EL (cell line): ENCODE data around the gene ZNF324B.
A peak's percentile ranks its signal among the peaks of the same experiment; 100 is the strongest.
"Not testable (repeated sequence)": the region's sequence is repeated elsewhere in the genome, so short reads cannot be mapped to it uniquely, and the experiment has no call there.

Experiments
- DNase-seq: peaks from one replicate; pipeline ENCODE4 v3.0.0-alpha.2; 2016

The ZNF324B gene

DNA sequence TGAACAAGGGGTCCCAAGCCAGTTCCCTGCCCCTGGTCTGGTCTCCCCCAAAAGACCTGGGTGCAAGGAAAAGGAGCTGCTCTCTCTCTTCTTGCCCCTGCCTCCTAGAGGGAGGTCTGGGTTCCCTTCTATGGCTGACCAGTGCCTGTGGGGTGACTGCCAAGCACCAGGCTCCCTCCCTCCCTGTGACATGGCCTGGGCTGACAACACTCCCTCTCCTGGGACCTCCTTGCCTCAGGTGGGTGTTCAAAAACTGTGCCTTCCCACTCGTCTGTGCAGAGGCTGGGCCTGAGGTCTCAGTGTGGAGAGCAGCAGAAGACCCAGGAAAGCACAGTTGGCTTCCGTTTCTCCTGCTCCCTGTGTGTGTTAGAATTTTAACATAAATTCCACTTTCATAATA lies 29.4 kb downstream of the ZNF324B start:
- DNase-seq: no peak

DNA sequence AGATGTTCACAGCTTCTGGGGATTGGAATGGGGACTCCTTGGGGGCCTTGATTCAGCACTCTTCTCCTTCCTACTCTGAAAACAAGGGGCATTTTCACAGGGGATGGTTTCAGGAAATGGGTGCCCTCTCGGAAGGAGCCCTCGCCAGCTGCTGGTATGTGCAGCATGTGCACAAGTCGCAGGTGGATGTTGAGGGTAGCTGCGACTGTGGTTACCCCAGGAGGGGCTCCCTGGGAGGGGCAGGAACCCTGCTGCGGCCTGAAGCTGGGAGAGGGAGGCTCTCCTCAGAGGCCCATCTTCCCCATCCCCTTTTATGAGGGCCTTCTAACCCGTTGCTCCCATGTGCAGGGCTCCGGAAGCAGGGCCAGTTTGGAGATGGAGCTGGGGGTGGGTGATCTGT lies 30.9 kb downstream of the ZNF324B start:
- DNase-seq: no peak

DNA sequence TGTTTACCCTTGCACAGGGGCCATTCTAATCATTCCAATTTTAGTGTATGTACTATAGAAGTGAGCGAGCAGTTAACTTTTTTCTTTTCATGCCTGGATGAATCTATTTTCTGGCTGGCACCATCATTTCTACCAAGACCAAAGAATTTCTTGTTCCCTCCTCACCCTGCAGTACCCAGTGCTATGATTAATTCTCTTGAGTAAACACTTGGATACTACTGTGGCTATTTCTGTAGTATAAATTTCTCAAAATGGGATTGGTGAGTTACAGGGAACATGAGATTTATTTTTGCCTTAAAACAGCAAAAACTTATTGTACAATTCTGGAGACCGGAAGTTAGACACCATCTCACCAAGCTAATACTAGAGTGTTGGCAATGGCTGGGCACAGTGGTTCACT lies 32.4 kb downstream of the ZNF324B start:
- DNase-seq: no peak

DNA sequence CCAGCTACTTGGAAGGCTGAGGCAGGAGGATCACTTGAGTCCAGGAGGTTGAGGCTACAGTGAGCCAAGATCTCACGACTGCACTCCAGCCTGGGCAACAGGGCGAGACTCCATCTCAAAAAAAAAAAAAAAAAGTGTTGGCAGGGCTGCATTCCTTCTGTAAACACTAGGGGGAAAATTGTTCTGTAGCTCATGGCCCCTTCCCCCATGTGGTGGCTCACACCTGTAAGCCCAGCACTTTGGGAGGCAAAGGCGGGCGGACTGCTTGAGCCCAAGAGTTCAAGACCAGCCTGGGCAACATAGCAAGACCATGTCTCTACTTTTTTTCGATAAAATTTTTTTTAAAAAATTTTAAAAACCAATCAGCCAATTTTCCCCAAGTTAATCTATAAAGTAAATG lies 32.9 kb downstream of the ZNF324B start:
- not testable (repeated sequence) for DNase-seq

DNA sequence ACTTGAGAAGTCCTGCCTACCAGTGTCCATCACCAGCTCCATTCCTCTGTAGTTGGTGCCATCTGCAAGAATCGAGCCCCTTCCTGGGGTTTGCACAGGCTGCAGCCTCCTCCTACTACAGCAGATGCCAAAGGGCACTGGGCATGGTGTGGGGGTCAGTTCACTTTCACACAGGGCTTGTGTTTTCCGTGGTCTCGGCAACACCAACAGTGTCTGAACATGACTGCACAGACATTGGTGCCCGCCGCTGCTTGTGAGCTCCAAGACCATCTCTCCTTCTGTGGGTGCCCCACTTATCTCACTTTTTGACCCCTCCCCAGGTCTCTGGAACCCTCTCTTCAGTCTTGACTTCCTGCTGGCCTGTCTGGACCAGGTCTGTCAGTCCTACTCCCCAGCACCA lies 40.0 kb downstream of the ZNF324B start:
- DNase-seq: no peak

DNA sequence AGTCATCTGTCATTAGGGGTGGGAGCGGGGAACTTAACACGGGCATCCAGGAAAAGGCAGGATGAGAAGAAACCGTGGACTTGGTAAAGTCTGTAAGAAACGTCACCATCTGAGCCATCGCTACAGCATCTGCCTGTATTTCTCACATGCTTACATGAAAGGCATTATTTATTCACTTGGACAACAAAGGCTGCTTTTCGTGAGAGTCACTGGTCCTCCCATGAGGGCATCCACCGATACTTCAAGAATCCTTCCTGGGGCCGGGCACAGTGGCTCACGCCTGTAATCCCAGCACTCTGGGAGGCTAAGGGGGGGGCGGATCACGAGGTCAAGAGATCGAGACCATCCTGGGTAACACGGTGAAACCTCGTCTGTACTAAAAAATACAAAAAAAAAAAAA lies 40.8 kb downstream of the ZNF324B start:
- no peak for DNase-seq

DNA sequence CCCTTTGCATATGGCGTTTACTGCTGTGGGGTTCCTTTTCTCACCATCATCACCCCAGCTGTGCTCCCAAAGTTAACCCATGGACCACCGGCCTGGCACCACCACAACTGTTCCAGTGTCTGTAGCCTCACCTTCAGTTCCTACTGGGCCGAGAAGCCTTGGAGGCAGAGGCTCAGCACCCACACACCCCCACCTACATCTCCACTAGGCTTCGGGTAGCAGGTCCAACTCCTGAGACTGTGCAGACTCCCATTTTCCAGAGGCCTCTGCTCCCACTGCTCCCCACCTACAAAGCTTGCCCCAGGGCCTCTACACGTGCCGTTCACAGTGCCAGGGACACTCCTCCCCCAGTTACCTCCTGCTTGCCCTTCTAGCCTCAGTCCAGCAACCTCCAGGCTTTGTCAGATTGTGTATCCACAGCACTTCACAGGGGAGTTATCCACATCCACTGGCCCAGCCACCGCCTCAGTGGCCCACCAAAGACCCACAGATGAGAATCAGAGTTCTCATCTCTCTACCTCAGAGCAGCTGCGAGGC lies 46.3 kb downstream of the ZNF324B start:
- no peak for DNase-seq

DNA sequence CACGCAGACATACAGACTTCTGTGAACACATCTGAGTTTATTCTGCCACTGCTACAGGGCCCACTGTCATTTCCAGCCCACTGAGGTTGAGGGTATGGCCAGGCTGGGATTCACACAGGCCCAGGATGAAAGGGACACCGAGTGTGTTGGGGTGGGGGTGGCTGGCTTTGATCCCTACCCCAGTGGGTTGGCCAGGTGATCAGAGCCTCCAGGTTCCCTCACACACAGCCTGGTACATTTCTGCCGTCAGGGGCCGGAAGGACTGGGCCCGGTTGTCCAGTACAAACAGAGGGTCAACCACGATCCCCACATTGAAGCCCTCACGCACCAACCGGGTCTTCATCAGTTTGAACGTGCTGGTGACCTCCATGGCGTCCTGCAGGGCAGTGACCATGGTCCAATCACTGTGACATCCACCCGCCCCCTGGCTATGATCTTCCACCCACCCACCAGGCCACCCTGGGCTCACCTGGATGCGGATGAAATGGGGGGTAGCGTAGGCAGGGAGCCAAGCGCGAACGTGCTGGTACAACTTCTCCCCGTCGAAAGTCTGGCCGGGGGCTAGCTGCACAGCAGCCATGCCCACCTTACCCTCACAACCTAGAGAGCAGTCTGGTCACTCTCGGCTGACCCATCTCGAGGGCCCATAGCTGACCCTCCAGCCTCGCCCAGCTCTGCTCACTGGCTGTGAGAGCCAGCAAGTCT lies 47.0 kb downstream of the ZNF324B start:
- no peak for DNase-seq

DNA sequence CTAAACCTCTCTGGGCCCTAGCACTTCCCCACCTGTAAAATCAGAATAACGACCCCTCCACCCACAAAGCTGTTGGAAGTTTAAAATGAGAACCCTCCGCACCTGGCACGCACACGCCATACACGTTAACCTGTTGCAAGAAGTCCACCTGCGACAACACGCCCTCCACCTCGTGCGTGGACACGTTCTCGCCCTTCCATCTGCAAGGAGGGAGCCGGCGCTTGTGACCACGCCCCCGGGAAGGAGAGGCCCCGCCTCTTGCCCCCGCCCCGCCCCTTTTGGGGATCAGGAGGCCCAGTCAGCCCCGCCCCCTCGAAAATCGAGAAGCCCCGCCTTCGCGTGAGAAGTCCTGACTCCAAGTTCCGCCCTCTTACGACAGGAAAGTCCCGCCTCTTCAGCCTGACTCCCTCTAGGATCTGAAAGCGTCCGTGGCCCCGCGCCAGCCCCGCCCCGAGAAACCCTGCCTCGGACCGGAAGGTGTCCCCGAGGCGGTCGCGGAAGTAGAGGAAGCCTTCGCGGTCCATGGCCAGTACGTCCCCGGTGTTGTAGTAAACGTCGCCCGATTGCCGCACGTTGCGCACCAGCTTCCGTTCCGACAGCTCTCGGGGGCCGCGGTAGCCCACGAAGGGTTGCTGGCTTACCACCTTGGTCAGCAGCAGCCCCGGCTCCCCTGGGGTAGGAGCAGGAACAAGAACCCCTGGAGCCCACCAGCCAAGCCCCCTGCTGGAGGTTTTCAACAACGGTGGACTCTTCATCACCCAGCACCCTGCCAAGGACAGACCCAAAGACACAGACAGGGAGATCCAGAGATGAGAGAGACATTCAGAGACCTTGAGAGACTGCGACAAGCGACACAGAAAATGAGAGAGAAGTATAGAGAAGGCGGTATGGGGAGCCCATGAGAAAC lies 47.9 kb downstream of the ZNF324B start:
- peak; percentile 99 for DNase-seq

DNA sequence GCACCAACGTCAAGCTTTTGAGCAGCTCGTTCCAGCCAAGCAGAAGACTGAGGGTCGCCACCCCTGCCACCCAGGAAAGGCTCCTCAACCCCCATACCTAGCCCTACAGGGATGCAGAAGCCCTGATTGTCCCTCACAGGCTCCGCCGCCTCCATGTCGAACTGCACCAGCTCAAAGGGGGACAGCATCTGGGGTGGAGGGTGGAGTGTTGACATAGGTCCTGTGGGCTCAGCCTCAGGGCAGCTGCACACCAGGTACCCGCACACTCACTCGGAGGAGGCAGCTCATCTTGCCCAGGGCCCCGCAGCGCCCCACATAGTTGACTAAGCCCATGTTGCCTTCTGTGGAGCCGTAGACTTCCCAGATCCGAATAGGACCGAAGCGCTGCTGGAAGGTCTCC lies 48.8 kb downstream of the ZNF324B start:
- DNase-seq: no peak
